Astrocyte of the spinal cord (primary cell): ENCODE measurements around the gene DNAJC18.

Experiments used
- DNase-seq: peaks from one replicate; pipeline ENCODE4 v3.0.0; 2011; ENCODE audit warnings: low read depth, low spot score
- H3K4me3 ChIP-seq: 2 replicates; pipeline ENCODE4 v1.5.1; 2011; ENCODE audit warnings: low read depth, mild to moderate bottlenecking, low read length, moderate library complexity
- CTCF ChIP-seq: IDR thresholded peaks from 2 replicates; pipeline ENCODE4 v1.5.1; 2012; ENCODE audit warnings: low read depth, mild to moderate bottlenecking, low read length, inconsistent platforms
- in situ Hi-C: cut with HindIII; loops from 2 replicates; pipeline ENCODE4 v1.10.0; 2017; ENCODE audit warnings: low sequenced_read_pairs

Gene DNAJC18

GRCh38 chr5:139460455-139460854 lies 21.1 kb upstream of the DNAJC18 start:
- TF ChIP-seq CTCF, result no peak
- peak; percentile 22 for DNase-seq
- H3K4me3 ChIP-seq, result no peak overlapping the region
- in situ Hi-C loops, result no loop called here

DNA sequence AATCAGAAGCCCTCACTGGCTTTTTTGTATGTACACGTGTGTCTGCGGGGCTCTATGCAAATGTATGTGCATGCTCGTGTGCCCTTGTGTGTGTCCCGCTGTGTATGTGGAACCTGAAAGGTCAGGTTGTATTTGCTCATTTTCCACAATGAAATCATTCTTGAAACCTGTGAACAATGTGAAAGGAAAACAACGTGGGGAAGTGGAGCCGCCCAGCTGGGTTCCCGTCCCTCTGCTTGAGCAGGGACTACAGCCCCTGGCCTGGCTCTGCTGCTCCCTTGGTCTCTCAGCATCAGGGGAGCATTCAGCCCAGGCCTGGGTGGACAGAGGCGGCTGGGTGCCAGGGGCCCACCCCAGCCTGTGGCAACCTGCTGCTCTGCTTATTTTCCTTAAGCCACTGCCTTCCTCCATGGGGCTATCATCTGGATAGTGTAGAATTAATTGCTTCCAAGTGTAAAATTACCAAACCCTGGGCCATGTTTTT lies 20.2 kb upstream of the DNAJC18 start:
- no peak overlapping the region for H3K4me3 ChIP-seq
- peak; percentile 83 for DNase-seq
- no peak for TF ChIP-seq CTCF
- in situ Hi-C loops, result no loop called here

DNA sequence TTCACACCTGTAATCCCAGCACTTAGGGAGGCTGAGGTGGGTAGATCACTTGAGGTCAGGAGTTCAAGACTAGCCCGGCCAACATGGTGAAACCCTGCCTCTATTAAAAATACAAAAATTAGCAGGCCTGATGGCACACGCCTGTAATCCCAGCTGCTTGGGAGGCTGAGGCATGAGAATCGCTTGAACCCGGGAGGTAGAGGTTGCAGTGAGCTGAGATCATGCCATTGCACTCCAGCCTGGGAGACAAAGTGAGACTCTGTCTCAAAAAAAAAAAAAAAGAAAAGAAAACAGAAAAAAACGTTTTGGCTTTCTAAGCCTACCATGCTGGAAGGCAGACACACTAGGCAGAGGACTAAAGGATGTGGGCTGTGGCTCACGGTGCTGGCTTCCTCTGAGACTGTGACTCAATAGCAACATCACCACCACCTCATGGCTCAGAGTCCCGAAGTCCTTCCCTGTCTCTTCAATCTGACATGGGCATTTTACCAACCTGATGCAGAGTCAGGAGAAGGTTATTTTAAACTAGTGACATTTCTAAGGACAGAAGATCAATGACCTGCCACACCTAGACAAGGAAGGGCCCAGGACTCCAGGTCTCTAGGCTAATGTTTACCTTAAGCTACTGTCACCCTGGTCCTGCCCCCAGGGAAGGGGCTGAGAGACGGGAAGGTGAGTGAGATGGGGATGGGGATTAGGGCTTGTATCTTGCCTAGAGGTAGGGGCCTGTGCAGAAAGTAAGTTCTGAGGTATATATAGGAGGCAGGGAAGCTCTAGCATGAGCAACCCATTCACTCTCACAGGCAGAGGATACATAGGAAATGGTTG lies 19.5 kb upstream of the DNAJC18 start:
- no peak overlapping the region for H3K4me3 ChIP-seq
- in situ Hi-C loops, result no loop called here
- TF ChIP-seq CTCF, result no peak
- DNase-seq, result peak; percentile 91

- DNase-seq, result no peak
- no peak overlapping the region for H3K4me3 ChIP-seq
- in situ Hi-C loops, result no loop called here
- TF ChIP-seq CTCF, result no peak
Observed at GRCh38 chr5:139457653-139458306, 18.5 kb upstream of the DNAJC18 start.

GRCh38 chr5:139457241-139457640 lies 17.9 kb upstream of the DNAJC18 start:
- in situ Hi-C loops, result no loop called here
- no peak for DNase-seq
- no peak overlapping the region for H3K4me3 ChIP-seq
- TF ChIP-seq CTCF, result no peak

DNA sequence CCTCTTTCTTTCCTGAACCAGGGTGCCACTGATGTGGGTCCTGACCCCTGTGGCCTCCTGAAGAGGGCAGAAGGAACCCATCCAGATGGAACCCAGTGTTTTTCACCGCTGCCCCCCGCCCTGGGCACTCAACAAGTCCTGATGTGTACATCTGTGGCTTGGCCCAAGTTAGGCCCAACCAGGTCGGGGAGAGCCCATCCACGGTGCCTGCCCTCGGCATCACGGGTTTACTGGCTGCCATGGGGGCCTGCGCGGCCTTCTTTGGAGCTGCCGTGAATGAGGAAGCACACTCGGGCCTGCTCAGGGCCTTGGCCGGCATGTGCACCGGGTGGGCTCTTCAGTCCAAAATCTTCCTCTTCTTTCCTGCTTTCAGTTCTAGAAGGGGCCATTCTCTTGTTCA lies 17.5 kb upstream of the DNAJC18 start:
- in situ Hi-C loops, result no loop called here
- H3K4me3 ChIP-seq, result no peak overlapping the region
- TF ChIP-seq CTCF, result no peak
- no peak for DNase-seq
